Parathyroid adenoma (tissue), 2 donors: ENCODE data around the gene FAM53B.

Experiments
- H2AFZ ChIP-seq: fragments of 300-600 bp; sonication (generic); one replicate; pipeline ENCODE4 v1.7.0; 2017; ENCODE audit warnings: antibody characterized with exemption, mild to moderate bottlenecking
- H3K27ac ChIP-seq: fragments of 300-600 bp; sonication (generic); one replicate; pipeline ENCODE4 v1.7.0; 2017
- H3K27me3 ChIP-seq: fragments of 300-600 bp; sonication (generic); one replicate; pipeline ENCODE4 v1.7.0; 2017; ENCODE audit warnings: low read length; ENCODE audit not compliant: control insufficient read depth, insufficient read depth
- H3K36me3 ChIP-seq: fragments of 300-600 bp; sonication (generic); one replicate; pipeline ENCODE4 v1.7.0; 2017; ENCODE audit warnings: low read length; ENCODE audit not compliant: control insufficient read depth, insufficient read depth
- H3K4me1 ChIP-seq: fragments of 300-600 bp; sonication (generic); one replicate; pipeline ENCODE4 v1.7.0; 2017; ENCODE audit warnings: control low read depth
- H3K4me2 ChIP-seq: fragments of 300-600 bp; sonication (generic); one replicate; pipeline ENCODE4 v1.7.0; 2017; ENCODE audit warnings: low read length
- H3K4me3 ChIP-seq: fragments of 300-600 bp; sonication (generic); one replicate; pipeline ENCODE4 v1.7.0; 2017; ENCODE audit warnings: low read depth, low read length
- H3K79me2 ChIP-seq: fragments of 300-600 bp; sonication (generic); one replicate; pipeline ENCODE4 v1.7.0; 2017; ENCODE audit warnings: control low read depth
- H3K9ac ChIP-seq: fragments of 300-600 bp; sonication (generic); one replicate; pipeline ENCODE4 v1.7.0; 2017; ENCODE audit warnings: mild to moderate bottlenecking
- H3K9me3 ChIP-seq: fragments of 300-600 bp; sonication (generic); one replicate; pipeline ENCODE4 v1.7.0; 2017; ENCODE audit warnings: low read length; ENCODE audit not compliant: control insufficient read depth
- TF ChIP-seq, protein P1 (sequence below): fragments of 300-600 bp; sonication (generic); IDR thresholded peaks from one replicate; pipeline ENCODE4 v1.7.0; 2017; ENCODE audit warnings: antibody characterized with exemption, mild to moderate bottlenecking
- donor health status: primary hyperparathyroidism.

Gene FAM53B

GRCh38 chr10:124575107-124576035, 168.8 kb downstream of the FAM53B start:
- H3K27ac ChIP-seq = no peak overlapping the region
- H3K9me3 ChIP-seq = no peaks in the 10 kb centered on the region
- H3K27me3 ChIP-seq = no peaks in the 10 kb centered on the region
- TF ChIP-seq, protein P1, sequence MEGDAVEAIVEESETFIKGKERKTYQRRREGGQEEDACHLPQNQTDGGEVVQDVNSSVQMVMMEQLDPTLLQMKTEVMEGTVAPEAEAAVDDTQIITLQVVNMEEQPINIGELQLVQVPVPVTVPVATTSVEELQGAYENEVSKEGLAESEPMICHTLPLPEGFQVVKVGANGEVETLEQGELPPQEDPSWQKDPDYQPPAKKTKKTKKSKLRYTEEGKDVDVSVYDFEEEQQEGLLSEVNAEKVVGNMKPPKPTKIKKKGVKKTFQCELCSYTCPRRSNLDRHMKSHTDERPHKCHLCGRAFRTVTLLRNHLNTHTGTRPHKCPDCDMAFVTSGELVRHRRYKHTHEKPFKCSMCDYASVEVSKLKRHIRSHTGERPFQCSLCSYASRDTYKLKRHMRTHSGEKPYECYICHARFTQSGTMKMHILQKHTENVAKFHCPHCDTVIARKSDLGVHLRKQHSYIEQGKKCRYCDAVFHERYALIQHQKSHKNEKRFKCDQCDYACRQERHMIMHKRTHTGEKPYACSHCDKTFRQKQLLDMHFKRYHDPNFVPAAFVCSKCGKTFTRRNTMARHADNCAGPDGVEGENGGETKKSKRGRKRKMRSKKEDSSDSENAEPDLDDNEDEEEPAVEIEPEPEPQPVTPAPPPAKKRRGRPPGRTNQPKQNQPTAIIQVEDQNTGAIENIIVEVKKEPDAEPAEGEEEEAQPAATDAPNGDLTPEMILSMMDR = no peak
- no peak overlapping the region for H3K9ac ChIP-seq
- no peaks in the 10 kb centered on the region for H3K36me3 ChIP-seq
- no peak overlapping the region for H2AFZ ChIP-seq
- no peak overlapping the region for H3K4me3 ChIP-seq
- no peak overlapping the region for H3K4me2 ChIP-seq
- H3K4me1 ChIP-seq = no peaks in the 10 kb centered on the region
- H3K79me2 ChIP-seq = no peaks in the 10 kb centered on the region

DNA sequence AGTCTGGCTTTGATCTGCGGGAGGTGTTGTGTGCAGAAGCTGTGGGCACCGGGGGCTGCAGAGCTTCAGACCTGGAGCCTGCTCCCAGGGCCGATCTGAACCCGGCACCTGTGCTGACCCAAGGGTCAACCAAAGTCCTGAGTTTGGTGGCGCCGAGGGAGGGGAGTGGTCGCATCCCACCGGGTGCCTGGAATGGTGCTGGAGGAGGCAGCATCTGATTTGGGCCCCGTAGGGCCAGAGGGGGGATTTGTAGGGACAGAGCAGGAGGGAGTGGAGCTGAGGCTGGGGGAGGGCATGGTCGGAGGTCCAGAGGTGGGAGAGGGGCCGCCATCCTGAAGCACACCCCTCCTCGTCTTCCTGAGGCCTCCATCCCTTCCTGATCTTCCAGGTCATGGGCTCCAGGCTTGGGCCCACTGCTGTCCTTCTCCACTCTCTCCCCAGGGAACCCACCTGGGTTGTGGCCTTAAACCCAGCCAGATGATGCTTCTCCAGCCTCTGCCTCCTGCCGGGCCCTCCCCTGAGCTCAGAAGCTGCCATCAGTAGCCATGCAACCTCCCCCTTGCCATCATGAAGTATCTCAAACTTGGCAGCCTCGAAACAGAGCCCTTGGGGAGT, 169.6 kb downstream of the FAM53B start:
- Histone ChIP-seq H3K27me3 (no peaks in the 10 kb centered on the region), H3K4me2 (no peak overlapping the region), H2AFZ (no peak overlapping the region), H3K27ac (no peak overlapping the region), H3K4me3 (no peak overlapping the region), H3K36me3 (no peaks in the 10 kb centered on the region), H3K4me1 (no peaks in the 10 kb centered on the region), H3K79me2 (no peaks in the 10 kb centered on the region), H3K9me3 (no peaks in the 10 kb centered on the region), H3K9ac (no peak overlapping the region)
- TF ChIP-seq, protein P1 = no peak

GRCh38 chr10:124573726-124574455, 170.3 kb downstream of the FAM53B start:
- no peaks in the 10 kb centered on the region for H3K36me3 ChIP-seq
- TF ChIP-seq, protein P1 = no peak
- H3K9me3 ChIP-seq = no peaks in the 10 kb centered on the region
- no peak overlapping the region for H3K4me2 ChIP-seq
- no peaks in the 10 kb centered on the region for H3K4me1 ChIP-seq
- no peak overlapping the region for H3K27ac ChIP-seq
- H3K9ac ChIP-seq = no peak overlapping the region
- H3K27me3 ChIP-seq = no peaks in the 10 kb centered on the region
- no peak overlapping the region for H2AFZ ChIP-seq
- no peak overlapping the region for H3K4me3 ChIP-seq
- H3K79me2 ChIP-seq = no peaks in the 10 kb centered on the region

- no peaks in the 10 kb centered on the region for H3K9me3 ChIP-seq
- no peaks in the 10 kb centered on the region for H3K36me3 ChIP-seq
These were observed 171.4 kb downstream of the FAM53B start for GRCh38 chr10:124572751-124573150.

More at GRCh38 chr10:124572751-124573150, 171.4 kb downstream of the FAM53B start:
- H2AFZ ChIP-seq = no peak overlapping the region
- H3K9ac ChIP-seq = no peak overlapping the region
- H3K4me3 ChIP-seq = no peak overlapping the region
- no peaks in the 10 kb centered on the region for H3K4me1 ChIP-seq
- TF ChIP-seq, protein P1 = no peak
- H3K79me2 ChIP-seq = no peaks in the 10 kb centered on the region
- H3K27ac ChIP-seq = no peak overlapping the region
- no peak overlapping the region for H3K4me2 ChIP-seq
- H3K27me3 ChIP-seq = no peaks in the 10 kb centered on the region
